Mesenchymal stem cell (in vitro differentiated cells and primary cell): ENCODE results near the gene RRP1B.
A peak's percentile ranks its signal among the peaks of the same experiment; 100 is the strongest.

Experiments used
- DNase-seq: peaks from one replicate; pipeline ENCODE4 v3.0.0-alpha.2; 2013
- H2AFZ ChIP-seq: one replicate; pipeline ENCODE4 v1.6.1; 2013; ENCODE audit warnings: low read depth, mild to moderate bottlenecking, control low read depth, inconsistent platforms, low read length, moderate library complexity
- H2AK5ac ChIP-seq: 2 replicates; pipeline ENCODE4 v1.6.1; 2013; ENCODE audit warnings: low read length, moderate library complexity, mild to moderate bottlenecking, inconsistent platforms; ENCODE audit not compliant: severe bottlenecking
- H2BK120ac ChIP-seq: one replicate; pipeline ENCODE4 v1.6.1; 2013; ENCODE audit warnings: low read depth, mild to moderate bottlenecking, inconsistent platforms, low read length, moderate library complexity
- H2BK12ac ChIP-seq, 2 experiments: one replicate each; pipeline ENCODE4 v1.6.1; 2013; ENCODE audit warnings: inconsistent platforms in 2 of 2, low read length in 2 of 2, mild to moderate bottlenecking in 2 of 2, moderate library complexity in 2 of 2, control low read depth in 1 of 2
- H2BK15ac ChIP-seq: one replicate; pipeline ENCODE4 v1.6.1; 2013; ENCODE audit warnings: mild to moderate bottlenecking, low read depth, inconsistent platforms; ENCODE audit not compliant: poor library complexity, severe bottlenecking
- H2BK5ac ChIP-seq: 2 replicates; pipeline ENCODE4 v1.6.1; 2013; ENCODE audit warnings: low read depth, mild to moderate bottlenecking, low read length, control low read depth, inconsistent platforms; ENCODE audit not compliant: poor library complexity, severe bottlenecking
- H3K14ac ChIP-seq, 2 experiments: one replicate each; pipeline ENCODE4 v1.6.1; 2013; ENCODE audit warnings: inconsistent platforms in 2 of 2, low read length in 2 of 2, control low read depth in 1 of 2, mild to moderate bottlenecking in 1 of 2, moderate library complexity in 1 of 2
- H3K18ac ChIP-seq, 2 experiments: one replicate each; pipeline ENCODE4 v1.6.1; 2013; ENCODE audit warnings: inconsistent platforms in 2 of 2, low read length in 2 of 2, control low read depth in 1 of 2, low read depth in 1 of 2, mild to moderate bottlenecking in 1 of 2
- H3K23ac ChIP-seq, 2 experiments: one replicate each; pipeline ENCODE4 v1.6.1; 2013; ENCODE audit warnings: inconsistent platforms in 2 of 2, low read length in 2 of 2, mild to moderate bottlenecking in 2 of 2, moderate library complexity in 2 of 2, control low read depth in 1 of 2
- H3K27ac ChIP-seq: 2 replicates; pipeline ENCODE4 v1.5.1; 2013; ENCODE audit warnings: mild to moderate bottlenecking, moderate library complexity, low read length, control low read depth, inconsistent platforms; ENCODE audit not compliant: poor library complexity, severe bottlenecking
- H3K27me3 ChIP-seq, 2 experiments: 2 replicates each; pipeline versions ENCODE4 v1.6.1 to v1.7.0; 2013; ENCODE audit warnings: low read length in 2 of 2, mild to moderate bottlenecking in 2 of 2, moderate library complexity in 2 of 2, control low read depth in 1 of 2, inconsistent platforms in 1 of 2; ENCODE audit not compliant: control insufficient read depth in 1 of 2, insufficient read depth in 1 of 2
- H3K36me3 ChIP-seq, 2 experiments: 2 replicates each; pipeline versions ENCODE4 v1.6.1 to v1.7.0; 2013; ENCODE audit warnings: low read length in 2 of 2, control low read depth in 1 of 2, inconsistent platforms in 1 of 2, low read depth in 1 of 2, mild to moderate bottlenecking in 1 of 2; ENCODE audit not compliant: insufficient read depth in 2 of 2, control insufficient read depth in 1 of 2
- H3K4ac ChIP-seq, 2 experiments: one replicate each; pipeline ENCODE4 v1.6.1; 2013; ENCODE audit warnings: inconsistent platforms in 2 of 2, low read length in 2 of 2, mild to moderate bottlenecking in 2 of 2, moderate library complexity in 2 of 2, control low read depth in 1 of 2, low read depth in 1 of 2
- H3K4me1 ChIP-seq: 2 replicates; pipeline ENCODE4 v1.6.1; 2013; ENCODE audit warnings: low read depth, low read length, control low read depth; ENCODE audit not compliant: control insufficient read depth, insufficient read depth
- H3K4me2 ChIP-seq: 2 replicates; pipeline ENCODE4 v1.6.1; 2013; ENCODE audit warnings: low read length, mild to moderate bottlenecking, inconsistent platforms; ENCODE audit not compliant: poor library complexity, severe bottlenecking
- H3K4me3 ChIP-seq, 2 experiments: 2 replicates each; pipeline versions ENCODE4 v1.5.1 to v1.7.0; 2013; ENCODE audit warnings: low read length in 2 of 2, mild to moderate bottlenecking in 2 of 2, control low read depth in 1 of 2, low read depth in 1 of 2; ENCODE audit not compliant: insufficient read depth in 1 of 2
- H3K79me1 ChIP-seq: replicated peaks from 2 replicates; pipeline ENCODE4 v1.6.1; 2013; ENCODE audit warnings: mild to moderate bottlenecking, control low read depth, low read length, inconsistent platforms; ENCODE audit not compliant: poor library complexity, severe bottlenecking
- H3K9ac ChIP-seq: 2 replicates; pipeline ENCODE4 v1.7.0; 2013; ENCODE audit warnings: mild to moderate bottlenecking, low read length, moderate library complexity
- H3K9me3 ChIP-seq: 2 replicates; pipeline ENCODE4 v1.7.0; 2013; ENCODE audit warnings: mild to moderate bottlenecking, low read length; ENCODE audit not compliant: control insufficient read depth
- H4K8ac ChIP-seq: one replicate; pipeline ENCODE4 v1.6.1; 2013; ENCODE audit warnings: inconsistent platforms, mild to moderate bottlenecking, low read length, moderate library complexity
- H4K91ac ChIP-seq: one replicate; pipeline ENCODE4 v1.6.1; 2013; ENCODE audit warnings: mild to moderate bottlenecking, low read length, inconsistent platforms
- WGBS: methylation state at CpG from one replicate; pipeline ENCODE4 v1.1.7; 2013; ENCODE audit warnings: mixed read lengths; 5-methylcytosine and 5-hydroxymethylcytosine counted together

Gene RRP1B

DNA sequence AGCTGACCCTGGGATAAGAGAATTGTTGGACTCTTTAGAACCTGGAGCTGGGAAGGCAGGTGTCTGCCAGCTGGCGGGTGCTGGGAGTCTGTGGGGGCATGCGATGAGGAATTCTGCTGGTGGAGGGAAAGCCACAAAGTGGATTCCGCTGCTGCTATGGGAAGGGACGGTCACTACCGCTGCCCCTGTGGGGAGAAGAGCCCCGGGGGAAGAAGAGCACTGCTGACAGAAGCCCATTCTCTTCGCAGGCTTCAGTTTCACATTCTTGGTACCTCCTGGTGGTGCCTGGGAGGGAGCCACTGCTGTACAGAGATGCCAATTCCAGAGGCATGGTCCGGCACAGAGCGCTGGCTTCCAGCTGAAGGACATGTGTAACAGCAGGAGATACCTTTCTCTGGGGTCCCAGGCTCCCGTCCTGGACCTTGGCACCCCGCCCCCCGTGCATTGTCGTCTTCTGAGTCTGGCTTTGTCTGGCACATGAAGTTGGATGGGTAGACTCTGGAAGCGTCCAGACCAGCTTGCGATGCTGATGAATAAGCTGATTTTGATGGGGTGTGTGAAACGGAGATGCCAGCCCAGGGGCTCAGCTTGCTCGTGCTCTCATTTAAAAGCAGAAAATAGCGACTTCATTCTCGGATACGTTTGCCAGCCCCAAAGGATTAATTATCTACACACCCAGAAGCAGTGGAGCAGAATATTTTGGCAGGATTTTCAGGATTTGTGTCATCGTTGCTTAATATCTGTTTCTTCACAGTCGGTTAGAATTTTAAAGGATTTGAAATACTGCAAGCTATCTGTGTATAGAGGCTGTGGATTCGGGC, 72.7 kb downstream of the RRP1B start:
- H4K91ac ChIP-seq, result no peak overlapping the region
- no peaks in the 10 kb centered on the region for H3K9me3 ChIP-seq
- H3K27me3 ChIP-seq, result no peaks in the 10 kb centered on the region
- no peak overlapping the region for H2BK120ac ChIP-seq
- H2BK5ac ChIP-seq, result no peak overlapping the region
- no peak overlapping the region for H3K14ac ChIP-seq
- peak overlapping the region; percentile 24 for H2AK5ac ChIP-seq
- WGBS, result 94% methylated on average over 23 of the region's 23 CpGs
- H3K4me3 ChIP-seq, result peak overlapping the region in 1 of 2 experiments; percentile 56
- H3K18ac ChIP-seq, result no peak overlapping the region
- no peak overlapping the region for H3K4ac ChIP-seq
- no peak overlapping the region for H4K8ac ChIP-seq
- H2AFZ ChIP-seq, result no peak overlapping the region
- H3K23ac ChIP-seq, result no peak overlapping the region
- H3K4me1 ChIP-seq, result peaks cover 66% of the 10 kb centered on the region
- H3K36me3 ChIP-seq, result peaks cover 0 to 32% of the 10 kb centered on the region in 2 experiments
- no peak for DNase-seq
- peak overlapping the region; percentile 6 for H3K4me2 ChIP-seq
- H3K27ac ChIP-seq, result peak overlapping the region; percentile 8
- peaks cover 38% of the 10 kb centered on the region for H3K79me1 ChIP-seq
- no peak overlapping the region for H2BK12ac ChIP-seq
- peak overlapping the region; percentile 39 for H3K9ac ChIP-seq
- no peak overlapping the region for H2BK15ac ChIP-seq

DNA sequence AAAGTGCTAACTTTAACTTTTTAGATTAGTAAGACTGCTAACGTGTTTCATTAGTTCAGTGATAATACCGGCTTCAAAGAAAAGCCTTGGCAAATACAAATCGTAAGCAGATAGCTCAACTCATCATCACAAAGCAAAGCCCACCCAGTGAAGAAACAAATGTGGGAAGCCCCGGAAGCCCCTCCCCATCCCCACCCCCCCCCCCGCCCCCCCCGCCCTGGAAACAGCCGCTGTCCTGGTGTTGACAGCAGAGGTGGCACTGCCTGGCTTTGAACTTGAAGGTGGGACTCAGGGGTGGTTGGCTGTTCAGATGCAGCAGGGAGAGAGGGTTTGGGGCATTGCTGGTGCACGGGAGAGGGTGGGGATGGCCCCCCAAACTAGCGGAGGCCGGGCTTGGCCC, 73.7 kb downstream of the RRP1B start:
- no peak overlapping the region for H4K8ac ChIP-seq
- H3K4ac ChIP-seq, result no peak overlapping the region
- no peak overlapping the region for H3K4me3 ChIP-seq
- H2BK12ac ChIP-seq, result no peak overlapping the region
- no peak overlapping the region for H3K27ac ChIP-seq
- H3K27me3 ChIP-seq, result no peaks in the 10 kb centered on the region
- no peak for DNase-seq
- peaks cover 4 to 36% of the 10 kb centered on the region in 2 experiments for H3K36me3 ChIP-seq
- H3K4me1 ChIP-seq, result peaks cover 64% of the 10 kb centered on the region
- H2AFZ ChIP-seq, result no peak overlapping the region
- peak overlapping the region; percentile 26 for H2BK15ac ChIP-seq
- no peak overlapping the region for H3K23ac ChIP-seq
- no peak overlapping the region for H3K14ac ChIP-seq
- H3K9ac ChIP-seq, result peak overlapping the region; percentile 39
- no peaks in the 10 kb centered on the region for H3K9me3 ChIP-seq
- 94% methylated on average over 4 of the region's 10 CpGs for WGBS
- H3K18ac ChIP-seq, result no peak overlapping the region
- no peak overlapping the region for H2BK120ac ChIP-seq
- no peak overlapping the region for H3K4me2 ChIP-seq
- no peak overlapping the region for H2BK5ac ChIP-seq
- H2AK5ac ChIP-seq, result peak overlapping the region; percentile 72
- peaks cover 45% of the 10 kb centered on the region for H3K79me1 ChIP-seq
- no peak overlapping the region for H4K91ac ChIP-seq

DNA sequence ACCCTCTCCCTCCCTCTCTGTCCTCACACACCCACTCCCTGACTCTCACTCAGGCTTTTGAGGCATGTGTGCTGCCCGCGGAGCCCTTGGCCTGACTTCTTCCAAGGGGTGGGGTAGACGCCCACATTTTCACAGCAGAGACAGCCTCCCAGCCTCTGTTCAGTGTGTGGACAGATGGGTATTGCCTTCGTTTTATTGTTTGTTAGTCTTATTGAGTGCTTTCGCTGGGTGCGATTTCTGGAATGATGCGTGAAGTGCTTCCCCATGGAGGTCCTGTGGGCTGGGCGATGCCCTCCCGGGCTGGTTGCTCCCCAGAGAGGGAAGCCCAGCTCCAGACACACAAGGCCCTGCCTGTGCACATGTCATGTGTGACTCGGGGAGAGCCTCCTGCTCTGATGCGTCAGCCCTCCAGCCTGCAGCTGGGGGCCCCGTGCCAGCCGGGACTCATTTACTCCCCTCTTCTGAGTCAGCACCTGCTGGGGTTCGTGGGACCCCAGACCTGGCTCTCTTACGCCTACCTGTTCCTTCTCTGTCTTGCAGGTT, 74.2 kb downstream of the RRP1B start:
- Histone ChIP-seq H3K27ac (no peak overlapping the region), H2BK12ac (no peak overlapping the region), H3K4me2 (no peak overlapping the region)

DNA sequence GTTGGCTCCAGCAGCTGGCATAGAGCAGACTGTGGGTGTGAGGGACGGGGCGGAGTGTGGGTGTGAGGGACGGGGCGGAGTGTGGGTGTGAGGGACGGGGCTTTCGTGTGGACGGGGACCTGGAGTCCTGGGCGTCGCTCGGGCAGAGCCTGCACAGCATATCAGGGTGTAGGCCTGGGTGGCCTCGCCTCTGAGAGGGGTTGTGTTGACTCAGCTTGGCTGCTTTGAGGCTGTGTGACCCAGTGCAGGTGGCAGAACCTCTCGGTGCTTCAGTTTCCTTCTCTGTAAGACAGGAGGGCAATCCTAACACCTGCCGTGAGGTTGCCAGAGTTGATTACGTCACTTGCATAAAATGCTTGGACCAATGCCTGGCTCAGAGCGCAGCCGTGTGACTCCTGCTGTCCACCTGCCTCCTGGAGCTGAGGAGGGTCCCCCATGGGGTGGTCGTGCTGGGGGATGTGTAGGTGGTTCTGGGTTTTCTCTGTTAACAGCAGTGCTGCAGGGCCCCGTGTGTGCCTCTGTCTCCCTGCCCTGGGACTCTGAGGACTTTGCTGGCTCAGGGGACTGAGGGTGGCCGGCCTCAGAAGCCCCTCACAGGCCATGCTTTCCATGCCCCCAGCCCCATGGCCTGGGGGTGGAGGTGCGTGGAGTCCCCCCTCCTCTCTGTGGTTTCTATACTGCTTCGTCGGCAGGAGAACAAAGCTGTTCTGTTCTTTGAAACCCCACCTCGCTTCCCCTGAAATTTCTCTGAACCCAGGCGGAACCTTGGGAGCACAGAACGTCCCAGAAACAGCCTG, 75.0 kb downstream of the RRP1B start:
- Histone ChIP-seq H3K4ac (no peak overlapping the region), H3K14ac (no peak overlapping the region), H2AK5ac (peak overlapping the region; percentile 69), H3K4me1 (peaks cover 59% of the 10 kb centered on the region), H3K23ac (no peak overlapping the region), H4K8ac (no peak overlapping the region), H2BK12ac (peak overlapping the region in 1 of 2 experiments; percentile 23), H3K18ac (peak overlapping the region in 1 of 2 experiments; percentile 14), H2BK5ac (no peak overlapping the region), H3K9ac (no peak overlapping the region), H3K27me3 (no peaks in the 10 kb centered on the region), H2BK15ac (no peak overlapping the region), H2AFZ (no peak overlapping the region), H3K79me1 (peaks cover 45% of the 10 kb centered on the region), H3K4me2 (no peak overlapping the region), H3K36me3 (peaks cover 8 to 38% of the 10 kb centered on the region in 2 experiments), H3K27ac (no peak overlapping the region), H3K4me3 (no peak overlapping the region), H4K91ac (no peak overlapping the region), H2BK120ac (no peak overlapping the region), H3K9me3 (no peaks in the 10 kb centered on the region)
- WGBS, result 88% methylated on average over 22 of the region's 25 CpGs
- no peak for DNase-seq

More for the DNA sequence above, 74.2 kb downstream of the RRP1B start:
- Histone ChIP-seq H2AK5ac (peak overlapping the region; percentile 72), H3K36me3 (peaks cover 8 to 38% of the 10 kb centered on the region in 2 experiments), H3K4me1 (peaks cover 63% of the 10 kb centered on the region), H4K91ac (peak overlapping the region; percentile 52), H4K8ac (no peak overlapping the region), H3K4ac (no peak overlapping the region), H3K79me1 (peaks cover 45% of the 10 kb centered on the region), H3K14ac (peak overlapping the region in 1 of 2 experiments; percentile 64), H2BK15ac (no peak overlapping the region), H3K9me3 (no peaks in the 10 kb centered on the region), H3K9ac (peak overlapping the region; percentile 12), H3K27me3 (no peaks in the 10 kb centered on the region), H2AFZ (no peak overlapping the region), H3K23ac (no peak overlapping the region), H2BK120ac (no peak overlapping the region), H3K4me3 (no peak overlapping the region), H2BK5ac (no peak overlapping the region), H3K18ac (no peak overlapping the region)
- peak; percentile 16 for DNase-seq
- WGBS, result 87% methylated on average over 15 of the region's 15 CpGs
